Neuronal stem cell (in vitro differentiated cells): Measurements from ENCODE around the gene SAPCD2.

ENCODE experiments used
- DNase-seq: peaks from one replicate; pipeline ENCODE4 v3.0.0-alpha.2; 2013; ENCODE audit warnings: low spot score
- H2AFZ ChIP-seq: one replicate; pipeline ENCODE4 v1.6.1; 2013; ENCODE audit warnings: mild to moderate bottlenecking, low read length, inconsistent platforms
- H2AK5ac ChIP-seq: 2 replicates; pipeline ENCODE4 v1.6.1; 2013; ENCODE audit warnings: low read depth, mild to moderate bottlenecking, inconsistent platforms, low read length, moderate library complexity, mixed read lengths
- H2BK120ac ChIP-seq: 2 replicates; pipeline ENCODE4 v1.6.1; 2013; ENCODE audit warnings: low read depth, mild to moderate bottlenecking, inconsistent platforms, low read length, moderate library complexity, mixed read lengths
- H2BK12ac ChIP-seq: one replicate; pipeline ENCODE4 v1.6.1; 2013; ENCODE audit warnings: low read length, inconsistent platforms
- H2BK15ac ChIP-seq: 2 replicates; pipeline ENCODE4 v1.6.1; 2013; ENCODE audit warnings: mild to moderate bottlenecking, low read length, inconsistent platforms, mixed read lengths
- H2BK5ac ChIP-seq: one replicate; pipeline ENCODE4 v1.6.1; 2013; ENCODE audit warnings: inconsistent platforms, mild to moderate bottlenecking, low read length, moderate library complexity
- H3K14ac ChIP-seq: one replicate; pipeline ENCODE4 v1.6.1; 2013; ENCODE audit warnings: low read length, inconsistent platforms
- H3K18ac ChIP-seq: 2 replicates; pipeline ENCODE4 v1.6.1; 2013; ENCODE audit warnings: low read length, inconsistent platforms
- H3K23ac ChIP-seq: 2 replicates; pipeline ENCODE4 v1.6.1; 2013; ENCODE audit warnings: low read depth, mild to moderate bottlenecking, mixed read lengths, low read length, inconsistent platforms; ENCODE audit not compliant: poor library complexity
- H3K27ac ChIP-seq: replicated peaks from 3 replicates; pipeline ENCODE4 v1.5.1; 2013; ENCODE audit warnings: low read length, inconsistent platforms
- H3K27me3 ChIP-seq, 3 experiments: 2 replicates each; pipeline ENCODE4 v1.6.1; 2013; ENCODE audit warnings: low read length in 3 of 3, mild to moderate bottlenecking in 2 of 3, inconsistent platforms in 1 of 3, low read depth in 1 of 3, mixed read lengths in 1 of 3, moderate library complexity in 1 of 3; ENCODE audit not compliant: control insufficient read depth in 3 of 3, insufficient read depth in 3 of 3
- H3K36me3 ChIP-seq, 2 donors: replicated peaks in 1 of 2; 2 replicates each; pipeline ENCODE4 v1.6.1; 2013; ENCODE audit warnings: low read length in 2 of 2; ENCODE audit not compliant: control insufficient read depth in 2 of 2, insufficient read depth in 2 of 2
- H3K4ac ChIP-seq: 2 replicates; pipeline ENCODE4 v1.6.1; 2013; ENCODE audit warnings: inconsistent platforms, mild to moderate bottlenecking, low read length, moderate library complexity
- H3K4me1 ChIP-seq, 2 donors: 1 replicate in 1 of 2; 2 replicates in 1 of 2; pipeline ENCODE4 v1.6.1; 2013; ENCODE audit warnings: low read length in 2 of 2, low read depth in 1 of 2; ENCODE audit not compliant: control insufficient read depth in 2 of 2, insufficient read depth in 1 of 2
- H3K4me2 ChIP-seq: one replicate; pipeline ENCODE4 v1.6.1; 2013; ENCODE audit warnings: mild to moderate bottlenecking, low read length, inconsistent platforms; ENCODE audit not compliant: insufficient read depth, poor library complexity, severe bottlenecking
- H3K4me3 ChIP-seq, 2 donors: 2 replicates each; pipeline ENCODE4 v1.5.1; 2013; ENCODE audit warnings: low read length in 2 of 2, mild to moderate bottlenecking in 2 of 2, inconsistent platforms in 1 of 2, moderate library complexity in 1 of 2
- H3K79me1 ChIP-seq: one replicate; pipeline ENCODE4 v1.6.1; 2013; ENCODE audit warnings: low read depth, mild to moderate bottlenecking, inconsistent platforms, low read length, moderate library complexity
- H3K9ac ChIP-seq: one replicate; pipeline ENCODE4 v1.6.1; 2013; ENCODE audit warnings: mild to moderate bottlenecking, low read depth, low read length, inconsistent platforms; ENCODE audit not compliant: poor library complexity
- H3K9me3 ChIP-seq, 2 donors: replicated peaks in 1 of 2; 2 replicates each; pipeline versions ENCODE3 to v1.6.1; 2013; ENCODE audit warnings: low read length in 2 of 2, mild to moderate bottlenecking in 2 of 2, inconsistent platforms in 1 of 2, low read depth in 1 of 2, mixed read lengths in 1 of 2, moderate library complexity in 1 of 2; ENCODE audit not compliant: control insufficient read depth in 2 of 2, insufficient read depth in 1 of 2
- H4K8ac ChIP-seq: one replicate; pipeline ENCODE4 v1.6.1; 2013; ENCODE audit warnings: low read depth, mild to moderate bottlenecking, inconsistent platforms, low read length, moderate library complexity
- H4K91ac ChIP-seq: one replicate; pipeline ENCODE4 v1.6.1; 2013; ENCODE audit warnings: low read length, low read depth, mild to moderate bottlenecking, inconsistent platforms; ENCODE audit not compliant: poor library complexity
- WGBS, 2 donors: extraction: QIAGEN DNeasy Blood & Tissue Kit; methylation state at CpG; one replicate each; pipeline ENCODE4 v1.1.7; 2013; ENCODE audit warnings: missing lambda C conversion rate in 2 of 2, mixed read lengths in 1 of 2; ENCODE audit not compliant: insufficient read length in 2 of 2, insufficient replicate concordance in 1 of 2; ENCODE audit errors: extremely low coverage in 2 of 2; 5-methylcytosine and 5-hydroxymethylcytosine counted together

SAPCD2 gene

DNA sequence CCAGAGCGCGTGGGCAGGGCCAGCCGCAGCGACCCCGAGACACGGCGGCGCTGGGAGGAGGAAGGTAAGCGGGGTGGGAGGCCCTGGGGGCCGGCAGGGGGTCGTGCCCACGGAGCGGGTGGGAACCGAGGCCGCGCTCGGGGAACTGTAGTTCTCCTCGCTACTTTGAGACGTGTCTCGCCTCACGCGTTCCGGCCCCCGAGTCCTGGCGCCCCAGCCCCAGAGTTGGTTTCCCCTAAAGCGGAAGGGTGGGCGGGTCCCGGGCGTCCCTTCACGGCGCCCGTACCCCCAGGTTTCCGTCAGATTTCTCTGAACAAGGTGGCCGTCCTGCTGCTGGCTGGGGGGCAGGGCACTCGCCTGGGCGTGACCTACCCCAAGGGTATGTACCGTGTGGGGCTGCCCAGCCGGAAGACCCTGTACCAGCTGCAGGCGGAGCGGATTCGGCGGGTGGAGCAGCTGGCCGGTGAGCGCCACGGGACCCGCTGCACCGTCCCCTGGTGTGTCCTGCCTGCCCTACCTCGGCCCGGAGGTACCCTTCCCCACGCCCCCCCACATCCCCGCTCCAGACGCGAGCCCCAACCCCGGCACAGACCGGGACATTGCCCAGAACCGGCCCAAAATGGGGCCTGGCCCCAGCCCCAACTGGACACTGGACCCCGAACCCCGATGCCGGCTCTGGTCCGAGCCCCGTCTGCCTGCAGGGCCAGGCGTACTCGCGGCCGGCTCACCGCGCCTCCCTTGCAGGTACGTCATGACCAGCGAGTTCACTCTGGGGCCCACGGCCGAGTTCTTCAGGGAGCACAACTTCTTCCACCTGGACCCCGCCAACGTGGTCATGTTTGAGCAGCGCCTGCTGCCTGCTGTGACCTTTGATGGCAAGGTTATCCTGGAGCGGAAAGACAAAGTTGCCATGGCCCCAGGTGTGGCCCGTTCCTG, 7.7 kb upstream of the SAPCD2 start:
- H3K36me3 ChIP-seq, result no peaks in the 10 kb centered on the region
- no peak overlapping the region for H4K91ac ChIP-seq
- H2AK5ac ChIP-seq, result peak overlapping the region; percentile 90
- peak overlapping the region; percentile 47 for H2BK120ac ChIP-seq
- peaks cover 3 to 7% of the 10 kb centered on the region in 2 donors for H3K4me1 ChIP-seq
- peaks cover 0 to 10% of the 10 kb centered on the region in 2 donors for H3K9me3 ChIP-seq
- no peak overlapping the region for H3K27ac ChIP-seq
- H3K4ac ChIP-seq, result no peak overlapping the region
- no peak overlapping the region for H2BK5ac ChIP-seq
- H2AFZ ChIP-seq, result peak overlapping the region; percentile 75
- H3K14ac ChIP-seq, result peak overlapping the region; percentile 56
- peak overlapping the region; percentile 58 for H2BK12ac ChIP-seq
- H3K4me3 ChIP-seq, result peak overlapping the region; percentile 38 to 72
- H3K4me2 ChIP-seq, result peak overlapping the region; percentile 62
- H2BK15ac ChIP-seq, result peak overlapping the region; percentile 38
- H3K79me1 ChIP-seq, result peaks cover 4% of the 10 kb centered on the region
- H3K18ac ChIP-seq, result peak overlapping the region; percentile 87
- no peak overlapping the region for H4K8ac ChIP-seq
- peak overlapping the region; percentile 85 for H3K23ac ChIP-seq
- H3K27me3 ChIP-seq, result peaks cover 29 to 90% (median 65%) of the 10 kb centered on the region in 3 experiments
- DNase-seq, result no peak
- H3K9ac ChIP-seq, result peak overlapping the region; percentile 44
- WGBS, 2 donors, result no CpG with 5 or more reads among the region's 76 CpGs

DNA sequence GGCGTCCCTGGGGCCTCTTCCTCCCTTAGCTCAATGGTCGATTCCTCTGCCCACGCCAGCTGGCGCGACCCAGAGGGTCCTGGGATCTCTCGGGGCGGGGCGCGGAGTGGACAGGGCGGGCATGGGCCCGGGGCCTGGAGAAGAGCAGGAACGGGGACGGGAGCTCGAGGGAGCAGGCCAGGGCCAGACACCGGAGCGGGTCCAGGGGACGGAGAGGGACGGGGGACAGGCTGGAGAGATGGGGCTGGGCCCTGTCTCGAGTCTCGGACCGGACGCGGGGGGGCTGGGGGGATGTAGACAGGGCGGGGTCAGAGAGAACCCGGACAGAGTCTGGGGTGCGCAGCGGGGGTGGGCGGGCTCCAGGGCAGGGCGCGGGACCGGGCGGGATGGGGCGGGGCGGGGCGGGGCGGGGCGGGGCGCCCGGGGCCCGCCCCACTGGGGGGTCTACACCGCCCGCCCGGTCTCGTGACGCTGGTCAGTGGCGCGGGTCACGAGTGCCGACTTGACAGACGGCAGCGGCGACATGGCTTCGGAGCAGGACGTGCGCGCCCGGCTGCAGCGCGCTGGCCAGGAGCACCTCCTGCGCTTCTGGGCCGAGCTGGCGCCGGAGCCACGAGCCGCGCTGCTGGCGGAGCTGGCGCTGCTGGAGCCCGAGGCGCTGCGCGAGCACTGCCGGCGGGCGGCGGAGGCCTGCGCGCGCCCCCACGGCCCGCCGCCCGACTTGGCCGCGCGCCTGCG, 6.8 kb upstream of the SAPCD2 start, which contains the start of gene UAP1L1:
Gene UAP1L1, plus strand, starts transcription at position 508 of the 738 bp plus-strand sequence. Its CDS starts 16 bp downstream, at position 524.
- Histone ChIP-seq H2BK12ac (peak within 1 kb of the TSS; percentile 41), H3K4ac (no peak within 1 kb of the TSS), H2BK5ac (no peak within 1 kb of the TSS), H3K23ac (peak within 1 kb of the TSS; percentile 85), H2AFZ (peak within 1 kb of the TSS; percentile 75), H3K27ac (no peak within 1 kb of the TSS), H2BK120ac (peak within 1 kb of the TSS; percentile 47), H2AK5ac (peak within 1 kb of the TSS; percentile 90), H3K14ac (peak within 1 kb of the TSS; percentile 56), H4K8ac (no peak within 1 kb of the TSS), H3K4me2 (peak within 1 kb of the TSS; percentile 62), H3K9ac (peak within 1 kb of the TSS; percentile 44), H4K91ac (no peak within 1 kb of the TSS), H3K4me3 (peak within 1 kb of the TSS; percentile 38 to 72), H3K4me1 (peaks cover 3 to 7% of the 10 kb centered on the region in 2 donors), H3K9me3 (peaks cover 0 to 10% of the 10 kb centered on the region in 2 donors), H2BK15ac (peak within 1 kb of the TSS; percentile 38), H3K18ac (peak within 1 kb of the TSS; percentile 87), H3K36me3 (no peaks in the 10 kb centered on the region), H3K27me3 (peaks cover 29 to 81% (median 63%) of the 10 kb centered on the region in 3 experiments), H3K79me1 (peaks cover 4% of the 10 kb centered on the region)
- no peak for DNase-seq
- WGBS, 2 donors, result no CpG with 5 or more reads among the region's 87 CpGs

- Histone ChIP-seq H2BK15ac (no peak overlapping the region), H2BK120ac (no peak overlapping the region), H3K36me3 (no peaks in the 10 kb centered on the region), H3K79me1 (peaks cover 4% of the 10 kb centered on the region), H3K4me1 (peaks cover 3 to 7% of the 10 kb centered on the region in 2 donors), H3K4me2 (no peak overlapping the region), H3K9me3 (peaks cover 0 to 10% of the 10 kb centered on the region in 2 donors), H2BK5ac (no peak overlapping the region), H3K27ac (no peak overlapping the region), H3K9ac (no peak overlapping the region), H3K18ac (no peak overlapping the region), H2AK5ac (no peak overlapping the region), H3K27me3 (peaks cover 29 to 75% (median 59%) of the 10 kb centered on the region in 3 experiments), H3K4ac (no peak overlapping the region), H4K8ac (no peak overlapping the region), H3K23ac (no peak overlapping the region), H2AFZ (peak overlapping the region; percentile 73), H4K91ac (no peak overlapping the region), H2BK12ac (no peak overlapping the region), H3K4me3 (no peak overlapping the region), H3K14ac (no peak overlapping the region)
- DNase-seq, result no peak
- no CpG with 5 or more reads among the region's 15 CpGs for WGBS, 2 donors
Measured at GRCh38 chr9:137076636-137077009, 6.3 kb upstream of the SAPCD2 start.
